HEK293 (cell line): ENCODE measurements around the gene ITGB4.

ENCODE experiments used
- KLF1 ChIP-seq: fragments of 450-650 bp; formaldehyde crosslinking; IDR thresholded peaks from 2 replicates; pipeline ENCODE4 v1.5.1; 2016; ENCODE audit warnings: missing biosample characterization, missing genetic modification characterization
- MZF1 ChIP-seq: fragments of 450-650 bp; formaldehyde crosslinking; IDR thresholded peaks from 2 replicates; pipeline ENCODE4 v1.5.1; 2017; ENCODE audit warnings: missing biosample characterization, missing genetic modification characterization, borderline replicate concordance
- OSR2 ChIP-seq: fragments of 450-650 bp; formaldehyde crosslinking; IDR thresholded peaks from 2 replicates; pipeline ENCODE4 v1.5.1; 2016; ENCODE audit warnings: missing biosample characterization, missing genetic modification characterization
- PBX3 ChIP-seq: sonication (generic); formaldehyde crosslinking; IDR thresholded peaks from 2 replicates; pipeline ENCODE4 v1.8.1; 2022; ENCODE audit warnings: mild to moderate bottlenecking, moderate library complexity, missing genetic modification reagents
- TSHZ1 ChIP-seq: fragments of 450-650 bp; formaldehyde crosslinking; IDR thresholded peaks from 2 replicates; pipeline ENCODE4 v1.5.1; 2016; ENCODE audit warnings: missing biosample characterization, missing genetic modification characterization, borderline replicate concordance
- YY1 ChIP-seq: fragments of 450-650 bp; formaldehyde crosslinking; IDR thresholded peaks from 2 replicates; pipeline ENCODE4 v1.5.1; 2018; ENCODE audit warnings: missing biosample characterization, missing genetic modification characterization
- ZBTB44 ChIP-seq: fragments of 450-650 bp; IDR thresholded peaks from 2 replicates; pipeline ENCODE4 v1.5.1; 2018; ENCODE audit warnings: missing biosample characterization, mild to moderate bottlenecking, missing genetic modification characterization
- ZFP3 ChIP-seq: fragments of 450-650 bp; formaldehyde crosslinking; IDR thresholded peaks from 2 replicates; pipeline ENCODE4 v1.5.1; 2016; ENCODE audit warnings: low read depth, missing biosample characterization, missing genetic modification characterization
- ZNF112 ChIP-seq: fragments of 450-650 bp; formaldehyde crosslinking; IDR thresholded peaks from 2 replicates; pipeline ENCODE4 v1.5.0; 2017; ENCODE audit warnings: missing biosample characterization, missing genetic modification characterization
- ZNF132 ChIP-seq: fragments of 450-650 bp; formaldehyde crosslinking; IDR thresholded peaks from 2 replicates; pipeline ENCODE4 v1.5.1; 2017; ENCODE audit warnings: missing biosample characterization, missing genetic modification characterization, borderline replicate concordance
- ZNF140 ChIP-seq: fragments of 450-650 bp; formaldehyde crosslinking; IDR thresholded peaks from 2 replicates; pipeline ENCODE4 v1.5.1; 2016; ENCODE audit warnings: missing biosample characterization, missing genetic modification characterization
- ZNF169 ChIP-seq: fragments of 450-650 bp; formaldehyde crosslinking; IDR thresholded peaks from 2 replicates; pipeline ENCODE4 v1.5.1; 2016; ENCODE audit warnings: missing biosample characterization, missing genetic modification characterization
- ZNF174 ChIP-seq: fragments of 450-650 bp; formaldehyde crosslinking; IDR thresholded peaks from 2 replicates; pipeline ENCODE4 v1.5.0; 2017; ENCODE audit warnings: missing biosample characterization, mild to moderate bottlenecking, missing genetic modification characterization
- ZNF214 ChIP-seq: fragments of 450-650 bp; formaldehyde crosslinking; IDR thresholded peaks from 2 replicates; pipeline ENCODE4 v1.5.1; 2017; ENCODE audit warnings: missing biosample characterization, mild to moderate bottlenecking, missing genetic modification characterization, borderline replicate concordance
- ZNF280C ChIP-seq: fragments of 450-650 bp; formaldehyde crosslinking; IDR thresholded peaks from 2 replicates; pipeline ENCODE4 v1.5.1; 2016; ENCODE audit warnings: missing biosample characterization, missing genetic modification characterization
- ZNF335 ChIP-seq: fragments of 450-650 bp; formaldehyde crosslinking; conservative IDR thresholded peaks from 2 replicates; pipeline ENCODE4 v1.5.1; 2016; ENCODE audit warnings: missing biosample characterization, missing genetic modification characterization
- ZNF423 ChIP-seq: fragments of 450-650 bp; formaldehyde crosslinking; IDR thresholded peaks from 2 replicates; pipeline ENCODE4 v1.5.1; 2016; ENCODE audit warnings: missing biosample characterization, missing genetic modification characterization
- ZNF488 ChIP-seq: fragments of 450-650 bp; formaldehyde crosslinking; IDR thresholded peaks from 2 replicates; pipeline ENCODE4 v1.5.1; 2016; ENCODE audit warnings: missing biosample characterization, missing genetic modification characterization
- ZNF558 ChIP-seq: fragments of 450-650 bp; formaldehyde crosslinking; IDR thresholded peaks from 2 replicates; pipeline ENCODE4 v1.5.1; 2016; ENCODE audit warnings: missing biosample characterization, missing genetic modification characterization
- ZNF571 ChIP-seq: fragments of 450-650 bp; formaldehyde crosslinking; IDR thresholded peaks from 2 replicates; pipeline ENCODE4 v1.5.0; 2017; ENCODE audit warnings: missing biosample characterization, missing genetic modification characterization
- ZNF585B ChIP-seq: fragments of 450-650 bp; formaldehyde crosslinking; IDR thresholded peaks from 2 replicates; pipeline ENCODE4 v1.5.1; 2016; ENCODE audit warnings: missing biosample characterization, missing genetic modification characterization
- ZNF670 ChIP-seq: fragments of 450-650 bp; formaldehyde crosslinking; IDR thresholded peaks from 2 replicates; pipeline ENCODE4 v1.5.1; 2016; ENCODE audit warnings: missing biosample characterization, missing genetic modification characterization, low read depth
- ZNF76 ChIP-seq: fragments of 450-650 bp; formaldehyde crosslinking; IDR thresholded peaks from 2 replicates; pipeline ENCODE4; 2016; ENCODE audit warnings: low read depth, missing biosample characterization, missing genetic modification characterization, borderline replicate concordance
- ZNF791 ChIP-seq: fragments of 450-650 bp; formaldehyde crosslinking; IDR thresholded peaks from 2 replicates; pipeline ENCODE4 v1.5.1; 2016; ENCODE audit warnings: missing biosample characterization, missing genetic modification characterization
- ZSCAN18 ChIP-seq: fragments of 450-650 bp; formaldehyde crosslinking; IDR thresholded peaks from 2 replicates; pipeline ENCODE4 v1.5.1; 2016; ENCODE audit warnings: missing biosample characterization, missing genetic modification characterization
- ZSCAN23 ChIP-seq: fragments of 450-650 bp; formaldehyde crosslinking; IDR thresholded peaks from 2 replicates; pipeline ENCODE4 v1.5.1; 2016; ENCODE audit warnings: missing biosample characterization, missing genetic modification characterization
- ZSCAN5A ChIP-seq: fragments of 450-650 bp; formaldehyde crosslinking; IDR thresholded peaks from 2 replicates; pipeline ENCODE4 v1.5.1; 2016; ENCODE audit warnings: missing biosample characterization, missing genetic modification characterization

The ITGB4 gene

GRCh38 chr17:75764711-75765421 is 43.6 kb downstream of the ITGB4 start, which contains the start of gene GALK1 (continued):
- no peak for TF ChIP-seq OSR2 (tag by site-specific recombination)
- TF ChIP-seq KLF1, result 0 out of 2 replicates have a peak, but pooled peaks have one; percentile 7
- no peak for TF ChIP-seq ZNF174 (tag by site-specific recombination)
- TF ChIP-seq ZNF214, result no peak
- 0 out of 2 replicates have a peak, but pooled peaks have one; percentile 10 for TF ChIP-seq ZBTB44
- TF ChIP-seq ZSCAN23 (tag by site-specific recombination), result no peak
- no peak for TF ChIP-seq ZNF280C (tag by site-specific recombination)
- TF ChIP-seq ZNF791, result no peak
- TF ChIP-seq ZNF76 (tag by site-specific recombination), result peak; percentile 61; the same call in 1 of the 2 replicates
- no peak for TF ChIP-seq ZSCAN18 (tag by site-specific recombination)
- no peak for TF ChIP-seq TSHZ1 (tag by site-specific recombination)
- TF ChIP-seq PBX3, result no peak
- no peak for TF ChIP-seq ZNF169
- peak; percentile 62; the same call in 1 of the 2 replicates for TF ChIP-seq ZNF423 (tag by site-specific recombination)
- TF ChIP-seq ZNF132 (tag by site-specific recombination), result no peak
- TF ChIP-seq ZNF558 (tag by site-specific recombination), result no peak
- TF ChIP-seq ZNF670 (tag by site-specific recombination), result no peak
- TF ChIP-seq MZF1, result no peak
- TF ChIP-seq ZNF112 (tag by site-specific recombination), result no peak
- no peak for TF ChIP-seq ZNF488 (tag by site-specific recombination)
- peak; percentile 96 for TF ChIP-seq ZNF335 (tag by site-specific recombination)
- TF ChIP-seq ZFP3 (tag by site-specific recombination), result no peak
- no peak for TF ChIP-seq ZNF140 (tag by site-specific recombination)
- TF ChIP-seq ZNF585B, result no peak
- TF ChIP-seq ZSCAN5A (tag by site-specific recombination), result 0 out of 2 replicates have a peak, but pooled peaks have one; percentile 39
- no peak for TF ChIP-seq ZNF571 (tag by site-specific recombination)
- TF ChIP-seq YY1 (tag by site-specific recombination), result peak; percentile 71; the same call in 1 of the 2 replicates
